ENCODE data around the gene SULT1C4. TPM values are rescaled to one million over a fixed set of nuclear protein-coding genes. Genes with fewer than 3 reads are reported as not detected.

The SULT1C4 gene
- total RNA-seq, 1 experiment from 2014 or later: 0.96 TPM

GRCh38 chr2:108377401-108377800 lies 353 bp upstream of the SULT1C4 start:
- H3K79me2 ChIP-seq (ENCODE audit: insufficient read depth, low read length): no peaks in the 10 kb centered on the region
- no peak overlapping the region for H2BK15ac ChIP-seq (ENCODE audit: low read depth, low read length)
- no peaks in the 10 kb centered on the region; the same call in 1 of the 2 replicates for H3K4me1 ChIP-seq (ENCODE audit: insufficient read depth, low read length)
- H3K27me3 Mint-ChIP-seq (ENCODE audit: low read depth): no peaks in the 10 kb centered on the region; the same call in 1 of the 2 replicates
- H4K20me1 ChIP-seq (ENCODE audit: control insufficient read depth, insufficient read depth, insufficient read length): no peaks in the 10 kb centered on the region
- H2AFZ ChIP-seq (ENCODE audit: low read length): no peak overlapping the region
- H3K23ac ChIP-seq (ENCODE audit: insufficient read length, low read depth, low read length): no peak overlapping the region
- H4K91ac ChIP-seq (ENCODE audit: insufficient read length, low read depth, low read length): no peak overlapping the region
- no peak overlapping the region for H2BK5ac ChIP-seq (ENCODE audit: insufficient read length, low read length)
- TF ChIP-seq CTCF (conservative IDR thresholded peaks at IDR 0.05): no peak
- H3K27ac Mint-ChIP-seq: peak overlapping the region in 2 of 3 experiments; percentile 34 to 83; a peak in 2 of 7 replicates
- no peak overlapping the region for H3K9ac ChIP-seq (ENCODE audit: extremely low read depth, insufficient read length, low read length)
- H3K36me3 Mint-ChIP-seq (ENCODE audit: insufficient read depth in 1 of 3, low read depth in 3 of 3): no peaks in the 10 kb centered on the region
- no peak overlapping the region for H3K56ac ChIP-seq (ENCODE audit: insufficient read length, low read depth, low read length)
- no peak overlapping the region for H3T11ph ChIP-seq (ENCODE audit: low read length)
- no peak overlapping the region for H2AK5ac ChIP-seq (ENCODE audit: insufficient read length, low read length)
- H3K4ac ChIP-seq (ENCODE audit: low read depth, low read length): no peak overlapping the region
- no peak overlapping the region for H2BK20ac ChIP-seq (ENCODE audit: low read depth, low read length, poor library complexity, severe bottlenecking)
- no peaks in the 10 kb centered on the region for H3K9me3 ChIP-seq (ENCODE audit: control insufficient read depth, low read depth, low read length)
- H3K4me1 Mint-ChIP-seq: peaks cover 51 to 52% of the 10 kb centered on the region in 2 experiments
- no peak overlapping the region for H2BK12ac ChIP-seq (ENCODE audit: insufficient read length, low read depth, low read length)
- no peaks in the 10 kb centered on the region for H3K9me3 Mint-ChIP-seq
- DNase-seq: no peak
- H3K27ac ChIP-seq (ENCODE audit: insufficient read length, low read depth, low read length): no peak overlapping the region
- H3K14ac ChIP-seq (ENCODE audit: insufficient read depth, low read length): peak overlapping the region; percentile 66; the same call in 1 of the 2 replicates
- no peak overlapping the region for H4K8ac ChIP-seq (replicated peaks; ENCODE audit: insufficient read length, low read depth, low read length)
- no peaks in the 10 kb centered on the region for H3K23me2 ChIP-seq (ENCODE audit: insufficient read length, low read depth, low read length, poor library complexity, severe bottlenecking)
- no peaks in the 10 kb centered on the region for H3K79me1 ChIP-seq (ENCODE audit: insufficient read depth, low read depth, low read length, poor library complexity, severe bottlenecking)
- no peak overlapping the region for H3K18ac ChIP-seq (ENCODE audit: insufficient read length, low read depth, low read length)
- H3K4me3 Mint-ChIP-seq: no peak overlapping the region
- no peak overlapping the region for H3K4me2 ChIP-seq (ENCODE audit: insufficient read depth, insufficient read length, low read length)
- H2BK120ac ChIP-seq (ENCODE audit: low read depth, low read length, poor library complexity, severe bottlenecking): no peak overlapping the region
- WGBS (ENCODE audit: extremely low coverage, insufficient read length, low lambda C conversion rate): no CpG with 5 or more reads among the region's 1 CpG
- H3K27me3 ChIP-seq (ENCODE audit: insufficient read depth, low read length): no peaks in the 10 kb centered on the region
- no peak overlapping the region for H4K5ac ChIP-seq (ENCODE audit: insufficient read length, low read depth, low read length)

Data from H9 (cell line).